HCT116 (cell line): Measurements from ENCODE around the gene WWOX. TPM values are rescaled to one million over a fixed set of nuclear protein-coding genes. Genes with fewer than 3 reads are reported as not detected.

Experiments
- ATAC-seq: fragments of 200-7000 bp; cut with Tn5 transposase; 2 replicates; pipeline ENCODE4 v1.9.1; 2020; ENCODE audit warnings: mild to moderate bottlenecking, moderate library complexity
- BruUV-seq: library from RNA; stranded (reverse); fragments of 400-500 nt; replicated peaks from 2 replicates; lab custom pipeline; 2021; lab: Mats Ljungman, UMichigan
- CTCF ChIA-PET: fragments of 300-600 bp; sonication (Branson Sonifier 250); formaldehyde crosslinking; loops from one replicate; lab custom pipeline; 2021; ENCODE audit warnings: antibody characterized with exemption; lab: Charles Lee
- POLR2A ChIA-PET: fragments of 300-600, 350-600 bp; sonication (Branson Sonifier 250); formaldehyde crosslinking; loops from one replicate; lab custom pipeline; 2021; ENCODE audit warnings: antibody characterized with exemption; lab: Charles Lee
- RAD21 ChIA-PET, 2 experiments: fragments of 300-600 bp; sonication (Branson Sonifier 250); formaldehyde crosslinking; loops; one replicate each; lab custom pipeline; 2023; ENCODE audit warnings: low total read pairs in 2 of 2; ENCODE audit not compliant: uncharacterized antibody in 2 of 2, unreplicated experiment in 2 of 2, low non-redundant PET in 1 of 2; lab: Charles Lee
- DNase-seq: peaks from one replicate; pipeline ENCODE4 v3.0.0-alpha.2; 2010; ENCODE audit warnings: low read depth, low spot score
- H2AFZ ChIP-seq: fragments of 200-600 bp; shearing (Covaris generic), sonication (generic); 2 replicates; pipeline ENCODE4 v1.6.1; 2017; ENCODE audit warnings: low read depth, mixed run types, mixed read lengths, antibody characterized with exemption, low read length; ENCODE audit not compliant: poor library complexity, severe bottlenecking
- H3K27ac ChIP-seq: 2 replicates; pipeline ENCODE4 v1.5.1; 2012; ENCODE audit warnings: low read depth, low read length
- H3K27me3 ChIP-seq: fragments of 200-600 bp; sonication (generic); 2 replicates; pipeline ENCODE4 v1.6.1; 2016; ENCODE audit warnings: mixed run types, low read length, mixed read lengths; ENCODE audit not compliant: insufficient read depth
- H3K36me3 ChIP-seq, 2 experiments: fragments of 200-500 bp in 1 of 2; fragments of 200-600 bp in 1 of 2; sonication (Bioruptor generic) in 1 of 2; sonication (generic) in 1 of 2; 2 replicates each; pipeline versions ENCODE4 v1.5.1 to v1.6.1; 2014 to 2016; ENCODE audit warnings: low read length in 2 of 2, inconsistent platforms in 1 of 2, mixed read lengths in 1 of 2, mixed run types in 1 of 2; ENCODE audit not compliant: insufficient read depth in 2 of 2, control insufficient read depth in 1 of 2
- H3K4me1 ChIP-seq, 2 experiments: fragments of 200-600 bp in 1 of 2; sonication (generic) in 1 of 2; 2 replicates each; pipeline versions ENCODE4 v1.5.1 to v1.6.1; 2012 to 2017; ENCODE audit warnings: low read length in 2 of 2, inconsistent platforms in 1 of 2, mild to moderate bottlenecking in 1 of 2, mixed read lengths in 1 of 2, mixed run types in 1 of 2, moderate library complexity in 1 of 2; ENCODE audit not compliant: insufficient read depth in 2 of 2, control insufficient read depth in 1 of 2
- H3K4me2 ChIP-seq: fragments of 200-600 bp; sonication (generic); 2 replicates; pipeline ENCODE4 v1.6.1; 2017; ENCODE audit warnings: mixed run types, low read length, mixed read lengths
- H3K4me3 ChIP-seq, 2 experiments: fragments of 200-600 bp in 1 of 2; sonication (generic) in 1 of 2; replicated peaks in 1 of 2; 2 replicates each; pipeline ENCODE4 v1.5.1; 2011 to 2016; ENCODE audit warnings: low read length in 2 of 2, control low read depth in 1 of 2, low read depth in 1 of 2, mild to moderate bottlenecking in 1 of 2, mixed read lengths in 1 of 2, mixed run types in 1 of 2
- H3K79me2 ChIP-seq: fragments of 200-600 bp; sonication (generic); 2 replicates; pipeline ENCODE4 v1.6.1; 2017; ENCODE audit warnings: mild to moderate bottlenecking, mixed run types, low read length, moderate library complexity, mixed read lengths; ENCODE audit not compliant: insufficient read depth
- H3K9ac ChIP-seq: fragments of 200-600 bp; sonication (generic); 2 replicates; pipeline ENCODE4 v1.6.1; 2016; ENCODE audit warnings: low read length, mixed read lengths
- H3K9me2 ChIP-seq: fragments of 200-600 bp; sonication (generic), shearing (Covaris generic); 2 replicates; pipeline ENCODE4 v1.6.1; 2017; ENCODE audit warnings: mixed run types, mild to moderate bottlenecking, moderate library complexity; ENCODE audit not compliant: insufficient read depth
- H3K9me3 ChIP-seq, 2 experiments: fragments of 200-500 bp in 1 of 2; fragments of 200-600 bp in 1 of 2; sonication (Bioruptor generic) in 1 of 2; sonication (generic) in 1 of 2; 2 replicates each; pipeline ENCODE4 v1.6.1; 2014 to 2017; ENCODE audit warnings: low read length in 2 of 2, mixed read lengths in 2 of 2, inconsistent platforms in 1 of 2, low read depth in 1 of 2, mild to moderate bottlenecking in 1 of 2, mixed run types in 1 of 2, moderate library complexity in 1 of 2; ENCODE audit not compliant: control insufficient read depth in 1 of 2, insufficient read depth in 1 of 2
- H4K20me1 ChIP-seq: fragments of 200-600 bp; sonication (generic), shearing (Covaris generic); 2 replicates; pipeline ENCODE4 v1.6.1; 2017; ENCODE audit warnings: mixed run types, mild to moderate bottlenecking, moderate library complexity; ENCODE audit not compliant: insufficient read depth
- ATF3 ChIP-seq: IDR thresholded peaks from 2 replicates; pipeline ENCODE4 v1.6.1; 2012
- CBX3 ChIP-seq: IDR thresholded peaks from 2 replicates; pipeline ENCODE4 v1.6.1; 2012; ENCODE audit warnings: low read depth
- CTCF ChIP-seq, 3 experiments: fragments of 200-600 bp in 1 of 3; sonication (generic) in 1 of 3; IDR thresholded peaks in 2 of 3; conservative IDR thresholded peaks in 1 of 3; 2 replicates each; pipeline ENCODE4 v1.5.1; 2012 to 2017; ENCODE audit warnings: low read depth in 2 of 3, low read length in 2 of 3, antibody characterized with exemption in 1 of 3, borderline replicate concordance in 1 of 3, control low read depth in 1 of 3, mild to moderate bottlenecking in 1 of 3, mixed read lengths in 1 of 3, mixed run types in 1 of 3, moderate library complexity in 1 of 3; ENCODE audit not compliant: insufficient read depth in 1 of 3
- EGR1 ChIP-seq: IDR thresholded peaks from 2 replicates; pipeline ENCODE4 v1.6.1; 2012; ENCODE audit warnings: low read depth
- ELF1 ChIP-seq: IDR thresholded peaks from 2 replicates; pipeline ENCODE4 v1.6.1; 2012; ENCODE audit warnings: low read depth, borderline replicate concordance
- EZH2phosphoT487 ChIP-seq: fragments of 200-600 bp; IDR thresholded peaks from 2 replicates; pipeline ENCODE4 v1.6.1; 2018; ENCODE audit warnings: antibody characterized with exemption, borderline replicate concordance
- RAD21 ChIP-seq: IDR thresholded peaks from 2 replicates; pipeline ENCODE4 v1.6.1; 2012; ENCODE audit warnings: low read depth, mild to moderate bottlenecking
- REST ChIP-seq: IDR thresholded peaks from 2 replicates; pipeline ENCODE4 v1.6.1; 2012; ENCODE audit warnings: low read depth
- SRF ChIP-seq: IDR thresholded peaks from 2 replicates; pipeline ENCODE4 v1.6.1; 2012; ENCODE audit warnings: low read depth
- intact Hi-C: fragments of 100-400 bp; cut with micrococcal nuclease; formaldehyde crosslinking; loops from 2 replicates; pipeline ENCODE4 v1.10.0; 2022
- total RNA-seq: library from RNA; stranded (reverse); gene quantifications from one replicate; pipeline ENCODE4 v1.2.1, GENCODE V29; 2021; ENCODE audit not compliant: unreplicated experiment

The WWOX gene
- total RNA-seq, 1 experiment from 2014 or later = 13.7 TPM

DNA sequence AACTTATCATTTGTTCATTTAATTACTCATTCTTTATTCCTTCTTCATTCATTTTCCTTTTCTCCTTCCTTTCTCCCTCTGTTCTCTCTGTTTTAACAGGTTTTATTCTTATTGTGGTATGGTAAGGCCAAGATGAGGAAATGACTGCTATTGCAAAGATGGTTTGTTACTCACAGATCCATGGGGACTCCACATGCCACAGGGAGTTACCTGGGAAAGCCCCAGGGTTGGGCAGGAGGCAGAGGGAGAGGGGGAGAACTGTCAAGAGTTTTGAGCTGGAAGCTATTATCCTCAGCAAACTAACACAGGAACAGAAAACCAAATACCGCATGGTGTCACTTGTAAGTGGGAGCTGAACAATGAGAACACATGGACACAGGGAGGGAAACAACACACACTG lies 453.3 kb downstream of the WWOX start:
- ChIA-PET POLR2A (no interaction called here), CTCF (no interaction called here)

More for the DNA sequence above, 453.3 kb downstream of the WWOX start:
- Histone ChIP-seq H2AFZ (no peak overlapping the region), H4K20me1 (no peaks in the 10 kb centered on the region), H3K27ac (no peak overlapping the region), H3K27me3 (no peaks in the 10 kb centered on the region), H3K36me3 (no peaks in the 10 kb centered on the region), H3K4me1 (no peaks in the 10 kb centered on the region), H3K4me2 (no peak overlapping the region), H3K4me3 (no peak overlapping the region), H3K9me2 (no peaks in the 10 kb centered on the region)
- intact Hi-C loops = no loop called here
- ATAC-seq (no peak), DNase-seq (no peak)
- RAD21 ChIA-PET = no interaction called here
- no TSS peak for BruUV-seq
- TF ChIP-seq CTCF (IDR thresholded peaks at IDR 0.05 in 2 of 3, conservative IDR thresholded peaks at IDR 0.05 in 1 of 3; ENCODE audit: borderline replicate concordance in 1 of 3, insufficient read depth in 1 of 3, low read depth in 2 of 3, low read length in 2 of 3) = no peak
- no peak for TF ChIP-seq RAD21
- TF ChIP-seq SRF = no peak
- TF ChIP-seq REST = no peak
- no peak for TF ChIP-seq CBX3
- TF ChIP-seq ELF1 = no peak
- no peak for TF ChIP-seq ATF3
- no peak for TF ChIP-seq EGR1
- no peak for TF ChIP-seq EZH2phosphoT487
- TF ChIP-seq, all 23 proteins: peak for 0
- no peaks in the 10 kb centered on the region for H3K9me3 ChIP-seq
- H3K9ac ChIP-seq = no peak overlapping the region
- no peaks in the 10 kb centered on the region for H3K79me2 ChIP-seq
